GM19328 (cell line): ENCODE results near the gene MOCOS.

Experiments used
- ATAC-seq: cut with Tn5 transposase; IDR thresholded peaks from one replicate; pipeline ENCODE4 v1.9.1; 2021; ENCODE audit warnings: mild to moderate bottlenecking, moderate library complexity; ENCODE audit not compliant: unreplicated experiment

Gene MOCOS

DNA sequence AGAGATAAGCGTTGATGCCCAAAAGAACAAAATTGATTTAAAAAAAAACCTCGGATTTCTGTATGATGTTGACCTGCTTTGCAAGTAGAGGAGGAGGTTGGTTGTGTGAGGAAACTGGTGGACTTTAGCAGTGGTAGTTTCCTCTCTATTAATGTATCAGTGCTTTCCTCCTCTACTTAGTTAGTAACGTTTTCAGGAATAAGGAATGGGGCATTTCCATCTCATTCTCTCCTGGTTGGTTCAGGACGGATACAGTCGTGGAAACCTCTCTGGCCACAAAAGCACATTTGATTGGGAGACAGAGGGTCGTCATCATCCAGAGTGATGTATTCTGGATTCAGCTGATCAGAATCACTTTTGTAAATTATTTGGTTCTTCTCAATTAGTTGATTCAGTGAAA, 111.7 kb downstream of the MOCOS start:
- no peak for ATAC-seq

DNA sequence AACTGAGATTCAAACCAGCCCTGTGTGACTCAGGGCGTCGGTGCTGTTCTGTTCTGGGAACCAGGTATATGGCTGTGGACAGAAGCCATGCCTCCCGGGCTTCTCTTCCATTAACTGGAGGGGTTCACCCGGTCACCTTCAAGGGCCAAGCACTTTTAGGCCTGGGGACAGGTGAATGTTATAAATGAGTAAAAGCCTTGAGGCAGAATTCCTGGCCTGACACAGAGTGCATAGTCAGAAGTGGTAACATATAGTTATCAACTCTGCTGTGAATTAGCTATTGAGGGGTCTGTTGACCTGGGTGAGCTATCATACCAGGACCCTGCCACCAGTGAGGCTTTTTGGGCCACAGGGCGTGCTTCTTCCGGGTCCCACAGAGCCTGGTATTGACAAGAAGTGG, 112.9 kb downstream of the MOCOS start:
- no peak for ATAC-seq

- ATAC-seq: no peak
Observed at GRCh38 chr18:36301884-36302283, 114.6 kb downstream of the MOCOS start.

GRCh38 chr18:36302676-36303075, 115.4 kb downstream of the MOCOS start:
- no peak for ATAC-seq

DNA sequence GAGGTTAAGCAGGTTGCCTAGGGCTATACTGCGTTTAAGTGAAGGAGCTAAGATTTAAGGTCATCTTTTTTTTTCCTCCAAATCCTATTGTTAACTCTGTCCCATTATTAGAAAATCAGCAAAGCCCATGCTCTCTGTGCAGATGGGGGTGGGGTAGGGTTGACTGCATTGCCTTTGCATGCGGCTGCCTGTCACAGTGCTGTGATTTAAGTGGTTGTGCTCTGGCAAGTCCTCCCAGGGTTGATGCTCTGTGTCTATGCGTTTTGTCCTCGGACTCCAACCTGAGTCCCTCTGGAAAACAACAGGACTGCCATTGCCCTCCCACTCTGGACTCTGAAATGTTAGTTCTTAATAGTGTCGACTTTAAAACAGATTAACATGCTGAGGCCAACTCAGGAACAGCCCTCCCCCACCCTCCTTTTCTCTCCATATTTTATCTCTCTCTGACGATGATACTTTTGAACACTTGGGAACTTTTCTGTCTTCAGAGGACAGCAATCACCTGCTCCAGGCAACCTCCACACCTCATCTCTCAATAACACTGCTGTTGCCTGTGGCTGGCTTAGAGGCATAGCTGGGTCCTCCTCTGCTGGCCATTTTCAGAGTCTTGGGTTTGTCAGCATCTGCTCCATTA, 116.0 kb downstream of the MOCOS start:
- no peak for ATAC-seq

GRCh38 chr18:36304723-36305122, 117.4 kb downstream of the MOCOS start:
- no peak for ATAC-seq

DNA sequence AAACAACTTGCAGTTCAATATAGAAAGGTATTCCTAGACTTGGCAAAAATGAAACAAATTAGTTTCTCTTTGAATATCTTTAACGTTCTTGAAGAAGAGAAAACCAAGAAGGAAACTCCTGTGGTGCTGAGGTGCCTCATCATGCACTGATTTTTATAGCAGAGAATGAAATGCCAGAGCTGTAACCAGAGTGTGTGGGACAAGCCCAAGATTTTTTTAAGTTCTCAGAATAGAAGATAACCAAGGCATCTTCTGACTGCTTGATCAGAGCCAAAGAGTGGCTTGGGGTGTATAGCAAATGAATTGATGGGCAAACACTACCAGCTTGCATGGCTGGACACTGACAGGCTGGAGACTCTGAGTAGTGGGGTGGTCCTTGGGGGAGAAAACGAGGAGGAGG, 118.1 kb downstream of the MOCOS start:
- ATAC-seq: no peak

GRCh38 chr18:36307513-36307912, 120.2 kb downstream of the MOCOS start:
- no peak for ATAC-seq

DNA sequence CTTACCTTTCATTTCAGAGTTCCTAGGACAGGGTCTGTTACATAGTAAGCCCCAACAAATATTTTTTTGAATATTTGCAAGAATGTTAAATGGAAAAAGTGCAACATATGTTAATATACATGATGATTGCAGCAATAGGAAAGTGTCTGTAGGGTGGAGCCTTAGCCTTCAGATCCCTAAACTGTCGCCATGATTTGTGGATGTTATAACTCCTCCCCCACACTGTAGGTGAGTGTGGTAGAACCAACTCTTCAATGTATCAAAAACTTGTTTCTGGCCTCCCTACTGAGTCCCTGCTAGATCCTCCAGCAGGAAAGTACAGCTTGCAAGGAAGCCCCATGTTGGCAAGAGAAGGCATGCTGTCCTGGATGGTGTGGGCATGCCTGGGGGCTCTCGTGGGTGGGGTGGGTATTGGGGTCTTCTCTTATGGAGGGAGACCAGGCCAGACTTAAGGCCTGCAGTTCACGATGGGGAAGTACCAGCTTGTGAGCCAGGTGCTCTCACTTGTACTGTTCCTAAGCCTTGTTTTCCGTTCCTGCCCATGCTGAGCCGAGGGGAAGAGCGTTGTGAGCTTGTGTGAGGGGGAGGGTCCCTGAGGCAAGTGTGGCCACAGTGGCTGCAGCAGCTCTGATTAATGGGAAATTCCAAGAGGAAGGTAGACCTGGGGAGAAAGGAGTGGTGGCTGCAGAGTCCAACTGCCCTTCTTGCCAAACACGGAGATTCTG, 121.6 kb downstream of the MOCOS start:
- no peak for ATAC-seq

- no peak for ATAC-seq
Observed at GRCh38 chr18:36309436-36310391, 122.4 kb downstream of the MOCOS start.

- ATAC-seq: no peak
Observed at GRCh38 chr18:36311026-36311570, 123.8 kb downstream of the MOCOS start.

GRCh38 chr18:36312806-36313395, 125.6 kb downstream of the MOCOS start:
- no peak for ATAC-seq

- no peak for ATAC-seq
Observed at GRCh38 chr18:36314098-36314497, 126.8 kb downstream of the MOCOS start.

DNA sequence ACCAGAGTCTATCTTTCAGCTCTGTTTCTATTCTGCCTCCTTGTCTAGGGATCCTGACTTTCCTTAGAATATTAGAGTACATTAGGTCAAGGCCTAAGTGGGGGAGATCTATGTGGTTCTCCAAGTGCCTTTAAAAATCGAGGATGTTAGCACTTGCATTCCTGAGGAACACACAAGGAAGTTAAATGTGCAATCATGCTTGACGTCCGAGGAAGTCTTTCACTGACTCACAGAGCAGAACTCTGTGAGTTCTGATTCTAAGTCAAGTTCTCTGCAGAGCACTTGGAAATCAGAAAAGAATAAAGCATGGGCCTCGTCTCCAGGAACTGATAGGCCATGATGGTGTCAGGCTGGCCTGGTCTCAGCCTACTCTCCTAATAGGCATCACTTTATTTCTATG, 127.5 kb downstream of the MOCOS start:
- no peak for ATAC-seq

DNA sequence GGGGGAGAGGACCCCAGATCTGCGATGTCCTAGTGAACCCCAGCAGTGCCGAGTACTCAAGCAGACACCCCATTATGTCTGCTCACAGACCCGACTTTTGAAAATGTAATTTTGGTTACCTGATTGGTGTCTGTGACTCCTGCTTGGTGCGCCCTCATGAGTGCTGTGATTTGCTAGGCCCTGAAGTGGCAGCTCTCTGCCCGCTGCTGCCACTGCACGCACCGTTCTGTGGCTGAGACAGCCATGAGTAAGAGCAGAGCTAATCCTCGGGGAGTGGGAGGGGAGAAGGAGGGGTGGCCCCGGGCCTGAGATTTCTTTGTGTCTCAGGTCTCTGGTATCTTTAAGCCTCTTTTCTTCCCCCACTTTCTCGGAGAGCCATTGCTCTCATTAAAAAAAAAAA, 128.4 kb downstream of the MOCOS start:
- ATAC-seq: no peak

DNA sequence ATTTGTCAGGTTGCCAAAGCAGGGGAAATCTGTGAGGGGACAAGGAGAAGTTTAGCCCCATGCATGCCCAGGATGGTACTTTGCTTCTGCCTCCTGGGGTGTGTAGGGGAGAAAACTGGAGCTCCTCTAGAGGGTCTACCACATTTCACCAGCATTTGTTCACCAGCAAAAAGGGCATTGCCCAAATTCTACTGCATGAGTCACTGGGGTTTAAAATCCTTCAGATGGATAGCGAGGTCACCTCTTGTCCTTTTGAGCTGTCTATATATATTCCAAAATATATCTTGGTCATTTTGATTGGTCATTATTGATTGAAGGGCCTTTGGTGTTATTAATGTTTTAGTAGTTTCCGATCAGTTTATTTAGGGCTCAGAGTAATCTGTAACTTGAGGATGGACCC, 128.9 kb downstream of the MOCOS start:
- no peak for ATAC-seq
